ENCODE results near the gene PFKFB4. TPM values are rescaled to one million over a fixed set of nuclear protein-coding genes. Genes with fewer than 3 reads are reported as not detected.

PFKFB4 gene
- total RNA-seq, 4 donors from 2014 or later = 2.3 to 4.9 (median 3.2) TPM

DNA sequence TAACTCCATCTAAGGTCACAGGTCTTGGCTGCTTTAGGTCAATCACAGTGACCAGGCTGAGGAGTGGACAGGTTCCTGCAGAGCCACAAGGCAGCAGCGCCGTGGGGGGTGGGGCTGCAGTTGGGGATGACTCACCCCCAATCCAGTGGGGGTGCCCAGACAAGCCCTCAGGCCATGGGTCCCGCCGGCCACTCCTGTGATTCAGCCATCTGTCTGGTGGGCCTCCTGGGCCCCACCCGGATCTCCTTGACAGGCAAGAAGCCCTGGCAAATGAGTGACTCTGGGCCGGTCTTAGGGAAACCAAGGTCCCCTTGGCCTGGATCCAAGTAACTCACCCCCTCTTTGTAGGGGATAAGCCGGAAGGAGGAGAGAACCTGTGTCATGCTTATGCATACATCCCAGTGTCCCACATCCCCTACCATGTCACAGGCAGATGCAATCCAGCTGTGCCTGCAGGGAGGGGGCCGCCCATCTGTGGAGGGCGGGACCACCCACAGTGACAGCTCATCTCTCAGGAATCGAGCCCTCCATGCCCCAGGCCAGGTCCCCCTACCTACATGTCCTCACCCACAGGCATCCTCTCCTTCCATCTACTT lies 39.0 kb upstream of the PFKFB4 start:
- Histone ChIP-seq H3K4me1 (peaks cover 5 to 12% of the 10 kb centered on the region in 2 donors), H3K36me3 (peaks cover 25 to 30% of the 10 kb centered on the region in 2 donors), H3K27me3 (no peaks in the 10 kb centered on the region), H3K27ac (no peak overlapping the region), H3K4me3 (replicated peaks in 1 of 3) (no peak overlapping the region), H3K9me3 (no peaks in the 10 kb centered on the region)
- TF ChIP-seq, protein P1, sequence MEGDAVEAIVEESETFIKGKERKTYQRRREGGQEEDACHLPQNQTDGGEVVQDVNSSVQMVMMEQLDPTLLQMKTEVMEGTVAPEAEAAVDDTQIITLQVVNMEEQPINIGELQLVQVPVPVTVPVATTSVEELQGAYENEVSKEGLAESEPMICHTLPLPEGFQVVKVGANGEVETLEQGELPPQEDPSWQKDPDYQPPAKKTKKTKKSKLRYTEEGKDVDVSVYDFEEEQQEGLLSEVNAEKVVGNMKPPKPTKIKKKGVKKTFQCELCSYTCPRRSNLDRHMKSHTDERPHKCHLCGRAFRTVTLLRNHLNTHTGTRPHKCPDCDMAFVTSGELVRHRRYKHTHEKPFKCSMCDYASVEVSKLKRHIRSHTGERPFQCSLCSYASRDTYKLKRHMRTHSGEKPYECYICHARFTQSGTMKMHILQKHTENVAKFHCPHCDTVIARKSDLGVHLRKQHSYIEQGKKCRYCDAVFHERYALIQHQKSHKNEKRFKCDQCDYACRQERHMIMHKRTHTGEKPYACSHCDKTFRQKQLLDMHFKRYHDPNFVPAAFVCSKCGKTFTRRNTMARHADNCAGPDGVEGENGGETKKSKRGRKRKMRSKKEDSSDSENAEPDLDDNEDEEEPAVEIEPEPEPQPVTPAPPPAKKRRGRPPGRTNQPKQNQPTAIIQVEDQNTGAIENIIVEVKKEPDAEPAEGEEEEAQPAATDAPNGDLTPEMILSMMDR (IDR thresholded peaks at IDR 0.05) = no peak
- no peak for TF ChIP-seq POLR2A (IDR thresholded peaks at IDR 0.05)
- DNase-seq = peak; percentile 13
- intact Hi-C loops (cut with DNase I) = no loop called here
- WGBS, 2 donors = 32 to 53% methylated on average over 3 to 6 of the region's 10 CpGs

DNA sequence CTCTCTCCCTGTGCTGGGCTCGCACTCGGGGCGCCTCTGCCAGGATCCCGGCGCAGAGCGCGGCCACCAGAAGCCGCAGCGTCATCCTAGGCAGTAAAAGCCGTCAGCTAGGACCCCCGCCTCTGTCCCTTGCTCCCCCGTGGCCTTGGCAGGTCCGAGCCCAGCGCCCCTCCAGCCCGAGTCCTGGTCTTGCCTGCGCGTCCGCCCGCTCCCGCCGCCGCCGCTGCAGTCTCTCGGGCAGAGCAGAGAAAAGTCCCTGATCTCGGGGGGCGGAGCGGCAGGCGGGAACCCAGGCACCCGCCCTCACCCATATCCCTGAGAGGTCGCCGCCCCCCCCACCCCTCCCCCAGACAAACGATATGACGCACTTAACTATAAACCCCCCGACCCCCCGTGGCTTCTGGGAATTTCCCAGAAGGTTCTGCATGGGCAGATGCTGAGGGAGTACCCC lies 38.5 kb upstream of the PFKFB4 start, which contains the start of gene COL7A1:
COL7A1 (minus strand) TSS at position 255 of the 451 bp plus-strand sequence; CDS start at position 85, 170 bp downstream.
- Histone ChIP-seq H3K27me3 (no peaks in the 10 kb centered on the region), H3K9me3 (no peaks in the 10 kb centered on the region), H3K36me3 (peaks cover 20 to 25% of the 10 kb centered on the region in 2 donors), H3K4me3 (replicated peaks in 1 of 3) (no peak within 1 kb of the TSS), H3K27ac (no peak within 1 kb of the TSS), H3K4me1 (peaks cover 5 to 12% of the 10 kb centered on the region in 2 donors)
- peak in 1 of 2 donors; percentile 5 for DNase-seq
- 1% methylated on average over 13 of the region's 35 CpGs; no CpG with 5 or more reads in 1 of the 2 donors for WGBS, 2 donors
- TF ChIP-seq, protein P1 (IDR thresholded peaks at IDR 0.05) = no peak
- no peak for TF ChIP-seq POLR2A (IDR thresholded peaks at IDR 0.05)
- intact Hi-C loops (cut with DNase I) = no loop called here

- no peak overlapping the region for H3K27ac ChIP-seq
- intact Hi-C loops (cut with DNase I) = no loop called here
- WGBS, 2 donors = 32 to 34% methylated on average over 25 to 27 of the region's 39 CpGs
- no peak for TF ChIP-seq POLR2A (IDR thresholded peaks at IDR 0.05)
- TF ChIP-seq, protein P1 (IDR thresholded peaks at IDR 0.05) = no peak
- no peak for DNase-seq
- no peaks in the 10 kb centered on the region for H3K9me3 ChIP-seq
- H3K27me3 ChIP-seq = no peaks in the 10 kb centered on the region
- H3K4me1 ChIP-seq = peaks cover 5 to 12% of the 10 kb centered on the region in 2 donors
- peaks cover 14 to 19% of the 10 kb centered on the region in 2 donors for H3K36me3 ChIP-seq
- no peak overlapping the region for H3K4me3 ChIP-seq (replicated peaks in 1 of 3)
Measured at GRCh38 chr3:48594417-48595049, 37.9 kb upstream of the PFKFB4 start.

DNA sequence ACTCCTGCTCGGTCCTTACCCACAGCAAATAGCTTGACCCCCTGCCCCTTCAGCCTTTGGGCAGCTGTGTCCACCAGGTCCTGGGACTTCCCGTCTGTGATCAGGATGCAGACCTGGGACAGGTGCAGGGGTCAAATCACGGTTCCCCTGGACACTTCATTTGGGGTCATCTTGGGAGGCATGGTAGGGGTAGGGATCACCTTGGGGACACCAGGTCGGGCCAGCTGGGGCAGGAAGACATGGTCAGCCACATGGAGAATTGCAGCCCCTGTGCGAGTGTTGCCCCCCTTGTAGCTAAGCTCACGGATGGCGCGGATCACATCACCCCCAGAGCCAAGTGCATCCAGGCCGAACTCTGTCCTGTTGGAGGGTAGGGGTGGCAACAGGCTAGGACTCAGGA lies 36.7 kb upstream of the PFKFB4 start:
- DNase-seq = no peak
- Histone ChIP-seq H3K36me3 (peaks cover 2 to 7% of the 10 kb centered on the region in 2 donors), H3K27ac (no peak overlapping the region), H3K4me3 (replicated peaks in 1 of 3) (no peak overlapping the region), H3K4me1 (peaks cover 5 to 12% of the 10 kb centered on the region in 2 donors), H3K9me3 (no peaks in the 10 kb centered on the region), H3K27me3 (no peaks in the 10 kb centered on the region)
- 86 to 96% methylated on average over 7 to 8 of the region's 9 CpGs for WGBS, 2 donors
- intact Hi-C loops (cut with DNase I) = no loop called here
- TF ChIP-seq, protein P1 (IDR thresholded peaks at IDR 0.05) = no peak
- no peak for TF ChIP-seq POLR2A (IDR thresholded peaks at IDR 0.05)

DNA sequence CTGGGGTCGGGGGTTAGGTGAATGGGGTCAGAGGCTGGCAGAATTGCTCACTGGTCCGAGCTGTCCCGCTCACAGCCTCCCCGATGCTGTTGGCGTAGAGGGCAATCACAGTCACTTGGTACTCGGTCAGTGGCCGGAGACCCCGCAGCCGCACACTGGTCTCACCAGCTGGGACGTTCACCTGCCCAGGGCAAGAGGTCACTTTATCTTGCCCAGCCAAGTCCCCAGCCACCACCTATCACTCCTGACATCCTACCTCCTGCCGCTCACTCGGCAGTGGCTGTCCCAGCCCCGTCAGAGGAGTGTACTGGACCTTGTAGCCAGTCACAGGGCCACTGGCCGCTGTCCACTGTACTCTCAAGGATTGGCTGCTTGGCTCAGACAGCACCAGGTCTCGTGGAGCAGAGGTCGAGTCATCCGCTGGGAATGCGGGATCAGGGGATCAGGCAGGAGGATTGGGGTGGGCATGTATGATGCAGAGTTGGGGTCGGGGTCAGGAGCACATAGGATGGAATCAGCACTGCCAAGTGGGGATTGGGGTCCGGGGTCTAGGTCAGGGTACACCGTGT lies 36.0 kb upstream of the PFKFB4 start:
- TF ChIP-seq, protein P1 (IDR thresholded peaks at IDR 0.05) = no peak
- TF ChIP-seq POLR2A (IDR thresholded peaks at IDR 0.05) = no peak
- Histone ChIP-seq H3K36me3 (peaks cover 0 to 1% of the 10 kb centered on the region in 2 donors), H3K27me3 (no peaks in the 10 kb centered on the region), H3K9me3 (no peaks in the 10 kb centered on the region), H3K27ac (no peak overlapping the region), H3K4me3 (replicated peaks in 1 of 3) (no peak overlapping the region), H3K4me1 (peaks cover 5 to 12% of the 10 kb centered on the region in 2 donors)
- DNase-seq = no peak
- 93 to 94% methylated on average over 19 of the region's 21 CpGs for WGBS, 2 donors
- intact Hi-C loops (cut with DNase I) = no loop called here
